ENCODE measurements around the gene CDK5RAP3. TPM values are rescaled to one million over a fixed set of nuclear protein-coding genes. Genes with fewer than 3 reads are reported as not detected.

The CDK5RAP3 gene
- polyA plus RNA-seq, 1 donor from 2014 or later, result 343 TPM

GRCh38 chr17:47993964-47994363, 23.1 kb downstream of the CDK5RAP3 start:
- no peaks in the 10 kb centered on the region for H3K27me3 ChIP-seq (ENCODE audit: insufficient read depth, low read depth, low read length)
- H3K27ac ChIP-seq (ENCODE audit: low read length), result no peak overlapping the region
- no peaks in the 10 kb centered on the region for H3K79me2 ChIP-seq (replicated peaks; ENCODE audit: insufficient read depth, low read length)
- H3K36me3 ChIP-seq (ENCODE audit: insufficient read depth, low read length), result no peaks in the 10 kb centered on the region
- no peaks in the 10 kb centered on the region for H3K9me3 ChIP-seq (ENCODE audit: low read length)
- H4K20me1 ChIP-seq (ENCODE audit: insufficient read depth), result no peaks in the 10 kb centered on the region
- H2AFZ ChIP-seq (ENCODE audit: low read depth, low read length), result no peak overlapping the region
- no peak overlapping the region for H3K4me2 ChIP-seq (ENCODE audit: low read length)
- H3K9me2 ChIP-seq (ENCODE audit: insufficient read depth, low read length), result no peaks in the 10 kb centered on the region
- no peak for TF ChIP-seq POLR2AphosphoS5 (IDR thresholded peaks at IDR 0.05)
- TF ChIP-seq, protein P1, sequence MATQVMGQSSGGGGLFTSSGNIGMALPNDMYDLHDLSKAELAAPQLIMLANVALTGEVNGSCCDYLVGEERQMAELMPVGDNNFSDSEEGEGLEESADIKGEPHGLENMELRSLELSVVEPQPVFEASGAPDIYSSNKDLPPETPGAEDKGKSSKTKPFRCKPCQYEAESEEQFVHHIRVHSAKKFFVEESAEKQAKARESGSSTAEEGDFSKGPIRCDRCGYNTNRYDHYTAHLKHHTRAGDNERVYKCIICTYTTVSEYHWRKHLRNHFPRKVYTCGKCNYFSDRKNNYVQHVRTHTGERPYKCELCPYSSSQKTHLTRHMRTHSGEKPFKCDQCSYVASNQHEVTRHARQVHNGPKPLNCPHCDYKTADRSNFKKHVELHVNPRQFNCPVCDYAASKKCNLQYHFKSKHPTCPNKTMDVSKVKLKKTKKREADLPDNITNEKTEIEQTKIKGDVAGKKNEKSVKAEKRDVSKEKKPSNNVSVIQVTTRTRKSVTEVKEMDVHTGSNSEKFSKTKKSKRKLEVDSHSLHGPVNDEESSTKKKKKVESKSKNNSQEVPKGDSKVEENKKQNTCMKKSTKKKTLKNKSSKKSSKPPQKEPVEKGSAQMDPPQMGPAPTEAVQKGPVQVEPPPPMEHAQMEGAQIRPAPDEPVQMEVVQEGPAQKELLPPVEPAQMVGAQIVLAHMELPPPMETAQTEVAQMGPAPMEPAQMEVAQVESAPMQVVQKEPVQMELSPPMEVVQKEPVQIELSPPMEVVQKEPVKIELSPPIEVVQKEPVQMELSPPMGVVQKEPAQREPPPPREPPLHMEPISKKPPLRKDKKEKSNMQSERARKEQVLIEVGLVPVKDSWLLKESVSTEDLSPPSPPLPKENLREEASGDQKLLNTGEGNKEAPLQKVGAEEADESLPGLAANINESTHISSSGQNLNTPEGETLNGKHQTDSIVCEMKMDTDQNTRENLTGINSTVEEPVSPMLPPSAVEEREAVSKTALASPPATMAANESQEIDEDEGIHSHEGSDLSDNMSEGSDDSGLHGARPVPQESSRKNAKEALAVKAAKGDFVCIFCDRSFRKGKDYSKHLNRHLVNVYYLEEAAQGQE (IDR thresholded peaks at IDR 0.05; ENCODE audit: borderline replicate concordance), result no peak
- H3F3A ChIP-seq (ENCODE audit: insufficient read depth, low read length, poor library complexity, severe bottlenecking), result no peaks in the 10 kb centered on the region
- no peak overlapping the region for H3K4me3 ChIP-seq (ENCODE audit: low read length)
- no peak overlapping the region for H3K9ac ChIP-seq (ENCODE audit: low read length)

GRCh38 chr17:47994724-47995123, 23.8 kb downstream of the CDK5RAP3 start:
- Histone ChIP-seq H3K9me3 (ENCODE audit: low read length) (no peaks in the 10 kb centered on the region), H4K20me1 (ENCODE audit: insufficient read depth) (no peaks in the 10 kb centered on the region), H3K36me3 (ENCODE audit: insufficient read depth, low read length) (no peaks in the 10 kb centered on the region), H3K9ac (ENCODE audit: low read length) (no peak overlapping the region), H3K27me3 (ENCODE audit: insufficient read depth, low read depth, low read length) (no peaks in the 10 kb centered on the region), H3F3A (ENCODE audit: insufficient read depth, low read length, poor library complexity, severe bottlenecking) (no peaks in the 10 kb centered on the region), H3K27ac (ENCODE audit: low read length) (no peak overlapping the region), H2AFZ (ENCODE audit: low read depth, low read length) (no peak overlapping the region), H3K79me2 (replicated peaks; ENCODE audit: insufficient read depth, low read length) (no peaks in the 10 kb centered on the region), H3K9me2 (ENCODE audit: insufficient read depth, low read length) (no peaks in the 10 kb centered on the region), H3K4me2 (ENCODE audit: low read length) (no peak overlapping the region), H3K4me3 (ENCODE audit: low read length) (no peak overlapping the region)
- TF ChIP-seq RAD21 (conservative IDR thresholded peaks at IDR 0.05), result no peak
- TF ChIP-seq EZH2 (IDR thresholded peaks at IDR 0.05; ENCODE audit: borderline replicate concordance, insufficient read depth, low read length, poor library complexity, severe bottlenecking), result no peak
- no peak for TF ChIP-seq TAF1 (IDR thresholded peaks at IDR 0.05; ENCODE audit: low read depth)
- TF ChIP-seq, protein P1 (IDR thresholded peaks at IDR 0.05; ENCODE audit: borderline replicate concordance), result no peak
- TF ChIP-seq, protein P2, sequence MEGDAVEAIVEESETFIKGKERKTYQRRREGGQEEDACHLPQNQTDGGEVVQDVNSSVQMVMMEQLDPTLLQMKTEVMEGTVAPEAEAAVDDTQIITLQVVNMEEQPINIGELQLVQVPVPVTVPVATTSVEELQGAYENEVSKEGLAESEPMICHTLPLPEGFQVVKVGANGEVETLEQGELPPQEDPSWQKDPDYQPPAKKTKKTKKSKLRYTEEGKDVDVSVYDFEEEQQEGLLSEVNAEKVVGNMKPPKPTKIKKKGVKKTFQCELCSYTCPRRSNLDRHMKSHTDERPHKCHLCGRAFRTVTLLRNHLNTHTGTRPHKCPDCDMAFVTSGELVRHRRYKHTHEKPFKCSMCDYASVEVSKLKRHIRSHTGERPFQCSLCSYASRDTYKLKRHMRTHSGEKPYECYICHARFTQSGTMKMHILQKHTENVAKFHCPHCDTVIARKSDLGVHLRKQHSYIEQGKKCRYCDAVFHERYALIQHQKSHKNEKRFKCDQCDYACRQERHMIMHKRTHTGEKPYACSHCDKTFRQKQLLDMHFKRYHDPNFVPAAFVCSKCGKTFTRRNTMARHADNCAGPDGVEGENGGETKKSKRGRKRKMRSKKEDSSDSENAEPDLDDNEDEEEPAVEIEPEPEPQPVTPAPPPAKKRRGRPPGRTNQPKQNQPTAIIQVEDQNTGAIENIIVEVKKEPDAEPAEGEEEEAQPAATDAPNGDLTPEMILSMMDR (IDR thresholded peaks at IDR 0.05; ENCODE audit: poor library complexity, severe bottlenecking), result no peak
- no peak for TF ChIP-seq MXI1 (conservative IDR thresholded peaks at IDR 0.05; ENCODE audit: poor library complexity, severe bottlenecking)
- no peak for TF ChIP-seq SMC3 (conservative IDR thresholded peaks at IDR 0.05; ENCODE audit: poor library complexity)
- no peak for TF ChIP-seq EP300 (conservative IDR thresholded peaks at IDR 0.05; ENCODE audit: poor library complexity, severe bottlenecking)
- no peak for TF ChIP-seq POLR2AphosphoS5 (IDR thresholded peaks at IDR 0.05)
